ENCODE measurements around the gene AVL9.

Gene AVL9

DNA sequence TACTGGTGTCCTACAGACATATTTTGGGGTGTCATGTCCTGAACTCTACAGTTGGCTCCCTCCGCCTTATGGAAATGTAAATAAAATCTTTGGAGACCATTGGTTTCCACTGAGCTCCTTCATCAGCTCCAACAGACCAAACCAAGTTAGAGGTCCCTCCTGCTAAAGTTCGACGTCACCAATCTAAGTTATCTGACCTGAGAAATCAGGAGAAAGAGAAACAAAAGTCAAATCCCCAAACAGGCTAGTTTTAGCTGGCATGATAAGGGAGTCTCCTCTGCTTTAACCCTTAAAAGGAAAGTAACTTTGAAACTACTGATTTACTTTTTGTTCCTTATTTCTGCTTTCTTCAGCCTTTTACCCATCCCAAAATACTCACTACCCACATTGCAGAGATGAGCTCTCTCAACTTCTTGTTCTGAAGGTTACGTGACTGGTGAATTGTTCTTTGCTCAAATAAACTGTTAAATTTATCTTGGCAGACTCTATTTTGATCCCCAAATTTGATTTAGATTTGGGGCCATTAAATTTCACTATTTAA lies 39.9 kb downstream of the AVL9 start:
- no peak for DNase-seq

DNA sequence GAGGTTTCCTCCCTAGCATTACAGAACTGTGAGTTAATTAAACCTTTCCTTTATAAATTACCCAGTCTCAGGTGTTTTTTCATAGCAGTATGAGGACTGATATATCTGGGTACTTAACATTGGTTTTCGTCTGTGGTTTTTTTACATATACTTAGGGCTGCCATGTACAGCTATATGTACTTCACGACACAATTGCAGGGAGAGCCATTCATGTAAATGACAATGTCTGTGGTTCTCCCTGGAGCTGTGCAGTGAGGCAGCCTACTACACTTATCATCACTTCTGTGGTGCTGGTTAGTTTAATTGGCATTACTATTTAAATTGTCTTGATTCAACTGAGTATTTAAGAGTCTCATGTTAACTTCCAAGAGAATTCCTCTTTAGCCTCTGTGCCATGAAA lies 40.7 kb downstream of the AVL9 start:
- DNase-seq, result no peak

DNA sequence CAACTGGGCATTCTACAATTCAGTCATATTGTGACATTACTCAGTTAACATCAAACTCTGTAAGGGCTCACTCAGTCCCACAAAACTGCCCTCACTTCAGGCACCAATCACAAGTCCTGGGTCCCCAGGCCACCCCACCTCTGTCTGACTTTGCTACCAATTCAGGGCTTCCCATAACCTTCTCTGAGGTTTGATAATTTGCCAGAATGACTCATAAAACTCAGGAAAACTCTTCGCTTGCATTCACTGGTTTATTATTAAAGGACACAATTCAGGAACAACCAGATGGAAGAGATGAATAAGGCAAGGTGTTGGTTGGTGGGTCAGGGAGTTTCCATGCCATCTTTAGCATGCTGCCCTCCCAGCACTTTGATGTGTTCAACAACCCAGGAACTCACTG lies 41.3 kb downstream of the AVL9 start:
- DNase-seq, result no peak

DNA sequence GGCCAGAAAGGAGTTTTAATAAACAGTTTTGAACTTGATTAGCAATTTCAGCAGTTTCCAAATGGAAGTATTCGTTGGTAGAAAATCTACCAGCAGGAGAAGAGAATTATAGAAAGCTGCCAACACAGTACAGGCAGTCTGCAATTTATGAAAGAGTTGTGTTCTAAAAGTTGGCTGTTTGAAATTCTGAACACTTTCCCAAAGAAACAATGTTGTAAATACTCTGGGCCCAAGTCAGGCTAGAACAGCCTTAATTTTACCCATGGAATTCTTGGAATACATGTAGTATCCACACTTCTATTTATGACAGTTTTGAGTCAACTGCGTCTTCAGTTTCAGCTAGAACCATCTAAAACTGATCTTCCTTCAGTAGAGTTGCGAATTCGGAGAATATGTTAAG lies 42.5 kb downstream of the AVL9 start:
- DNase-seq, result no peak

DNA sequence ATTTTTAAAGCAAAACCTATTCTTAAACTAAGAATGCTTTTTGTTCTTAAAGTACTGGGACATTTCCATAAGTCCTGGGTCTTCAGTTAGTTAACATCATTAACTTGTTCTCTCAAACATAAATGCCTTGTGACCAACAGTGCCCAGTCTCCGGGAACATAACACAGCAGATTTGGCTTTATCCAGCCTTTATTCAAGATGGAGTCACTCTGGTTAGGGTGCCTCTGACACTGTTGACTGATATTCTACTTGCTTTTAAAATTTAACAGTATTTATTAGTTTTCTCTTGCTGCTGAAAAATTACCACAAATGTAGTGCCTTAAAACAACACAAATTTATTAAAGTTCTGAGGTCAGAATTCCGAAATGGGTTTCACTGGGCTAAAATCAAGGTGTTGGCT lies 44.1 kb downstream of the AVL9 start:
- no peak for DNase-seq

DNA sequence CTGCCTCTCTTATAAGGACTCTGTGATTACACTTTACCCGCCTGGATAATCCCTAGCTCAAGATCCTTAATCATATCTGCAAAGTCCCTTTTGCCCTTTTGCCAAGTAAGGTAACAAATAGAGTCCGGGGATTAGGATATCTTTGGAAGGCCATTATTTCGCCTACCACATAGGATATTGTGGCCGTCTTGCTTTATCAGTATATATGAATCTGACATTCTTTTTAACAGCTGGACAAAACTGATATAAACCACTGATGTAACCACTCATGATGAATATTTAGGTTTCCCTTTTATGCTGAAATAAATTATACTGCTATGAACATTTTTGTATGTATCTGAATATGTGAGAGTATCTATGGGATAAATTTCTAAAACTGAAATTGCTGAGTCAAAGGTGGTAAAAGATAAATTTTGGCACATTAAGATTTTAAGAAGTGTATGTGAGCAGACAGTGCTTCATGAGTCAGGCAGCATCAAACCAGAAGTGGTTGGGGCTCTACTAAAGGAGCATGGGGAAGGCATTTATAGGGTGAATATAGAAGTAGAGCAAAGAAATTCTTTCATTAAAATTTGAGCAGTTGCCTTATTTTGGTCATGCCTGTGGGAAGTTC lies 44.7 kb downstream of the AVL9 start:
- no peak for DNase-seq

DNA sequence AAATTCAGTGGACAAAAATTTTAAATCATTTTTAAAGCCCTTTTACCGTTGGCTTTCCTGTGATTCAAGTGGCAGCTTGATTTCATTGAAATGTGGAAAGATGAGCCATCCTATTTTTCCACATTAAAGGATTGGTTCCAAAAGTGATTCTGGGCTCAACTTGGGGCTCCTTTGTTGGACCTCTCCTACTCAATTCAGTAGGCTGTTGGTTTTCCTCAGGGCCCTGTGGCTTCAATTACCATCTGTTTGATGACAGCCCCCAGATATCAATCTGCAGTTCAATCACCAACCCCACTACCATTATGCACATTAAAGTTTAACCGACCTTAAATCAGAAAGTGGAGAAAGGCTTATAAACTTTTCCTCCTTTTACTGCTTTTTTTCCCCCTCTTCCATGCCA lies 47.3 kb downstream of the AVL9 start:
- DNase-seq, result no peak

DNA sequence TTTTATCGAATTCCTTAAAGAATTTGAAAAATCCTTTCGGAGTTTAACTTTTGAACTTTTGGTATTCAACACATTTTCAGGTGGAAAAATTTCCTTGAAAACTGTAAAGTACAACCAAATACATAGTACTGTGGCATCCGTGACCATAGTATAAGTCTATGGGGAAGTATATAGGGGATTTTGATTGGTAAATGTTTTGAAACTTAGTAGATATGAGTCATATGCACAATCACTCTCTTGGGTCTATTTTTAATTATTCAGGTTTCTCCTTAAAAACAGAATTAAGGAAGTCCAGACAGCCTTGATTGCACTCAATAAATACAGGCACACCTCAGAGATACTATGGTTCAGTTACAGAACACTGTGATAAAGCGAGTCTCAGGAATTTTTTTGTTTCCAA lies 64.2 kb downstream of the AVL9 start:
- no peak for DNase-seq

DNA sequence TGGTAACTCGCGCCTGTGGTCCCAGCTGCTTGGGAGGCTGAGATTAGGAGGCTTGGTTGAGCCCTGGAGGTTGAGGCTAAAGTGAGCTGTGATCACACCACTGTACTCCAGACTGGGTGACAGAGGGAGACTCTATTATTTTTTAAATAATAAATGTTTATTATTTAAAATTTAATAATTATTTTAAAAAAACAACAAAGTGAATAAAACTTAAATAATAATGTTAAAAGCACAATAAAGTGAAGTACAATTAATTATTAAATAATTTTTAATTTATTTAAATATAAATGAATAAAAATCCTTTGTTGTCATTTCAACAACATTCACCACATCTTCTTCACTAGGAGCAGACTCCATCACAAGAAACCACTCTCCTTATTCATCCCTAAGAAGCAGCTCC lies 64.8 kb downstream of the AVL9 start:
- DNase-seq, result no peak

DNA sequence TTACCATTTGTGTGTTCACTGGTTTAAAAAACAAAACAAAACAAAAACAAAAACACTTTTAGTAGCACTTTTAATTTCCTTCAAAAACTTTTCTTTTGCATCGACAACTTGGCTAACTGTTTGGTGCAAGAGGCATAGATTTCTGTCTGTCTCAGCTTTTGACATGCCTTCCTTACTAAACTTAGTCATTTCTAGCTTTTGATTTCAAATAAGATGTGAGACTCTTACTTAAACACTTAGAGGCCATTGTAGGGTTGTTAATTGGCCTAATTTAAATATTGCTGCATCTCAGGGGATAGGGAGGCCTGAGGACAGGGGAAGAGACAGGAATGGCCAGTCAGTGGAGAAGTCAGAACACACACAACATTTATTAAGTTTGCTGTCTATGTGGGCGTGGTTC lies 66.3 kb downstream of the AVL9 start:
- no peak for DNase-seq

DNA sequence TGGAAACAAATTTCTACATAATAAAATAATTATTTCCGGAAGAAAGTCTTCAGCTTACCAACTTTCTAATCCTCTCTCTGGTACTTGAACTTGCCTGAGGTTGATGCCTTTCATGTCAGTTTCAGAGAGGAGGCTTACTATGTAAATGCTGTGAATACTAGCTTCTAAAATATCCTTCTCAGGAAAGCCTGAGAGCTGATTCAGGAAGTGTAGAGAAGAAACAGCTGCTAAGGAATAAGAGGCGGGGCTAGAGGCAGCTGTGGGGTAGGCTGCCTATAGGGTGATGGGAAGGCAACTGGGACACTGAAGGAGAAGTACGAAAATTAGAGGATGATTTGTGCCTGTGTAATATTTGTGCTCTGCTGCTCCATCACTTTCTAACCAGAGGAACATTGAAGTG lies 69.3 kb downstream of the AVL9 start:
- no peak for DNase-seq

DNA sequence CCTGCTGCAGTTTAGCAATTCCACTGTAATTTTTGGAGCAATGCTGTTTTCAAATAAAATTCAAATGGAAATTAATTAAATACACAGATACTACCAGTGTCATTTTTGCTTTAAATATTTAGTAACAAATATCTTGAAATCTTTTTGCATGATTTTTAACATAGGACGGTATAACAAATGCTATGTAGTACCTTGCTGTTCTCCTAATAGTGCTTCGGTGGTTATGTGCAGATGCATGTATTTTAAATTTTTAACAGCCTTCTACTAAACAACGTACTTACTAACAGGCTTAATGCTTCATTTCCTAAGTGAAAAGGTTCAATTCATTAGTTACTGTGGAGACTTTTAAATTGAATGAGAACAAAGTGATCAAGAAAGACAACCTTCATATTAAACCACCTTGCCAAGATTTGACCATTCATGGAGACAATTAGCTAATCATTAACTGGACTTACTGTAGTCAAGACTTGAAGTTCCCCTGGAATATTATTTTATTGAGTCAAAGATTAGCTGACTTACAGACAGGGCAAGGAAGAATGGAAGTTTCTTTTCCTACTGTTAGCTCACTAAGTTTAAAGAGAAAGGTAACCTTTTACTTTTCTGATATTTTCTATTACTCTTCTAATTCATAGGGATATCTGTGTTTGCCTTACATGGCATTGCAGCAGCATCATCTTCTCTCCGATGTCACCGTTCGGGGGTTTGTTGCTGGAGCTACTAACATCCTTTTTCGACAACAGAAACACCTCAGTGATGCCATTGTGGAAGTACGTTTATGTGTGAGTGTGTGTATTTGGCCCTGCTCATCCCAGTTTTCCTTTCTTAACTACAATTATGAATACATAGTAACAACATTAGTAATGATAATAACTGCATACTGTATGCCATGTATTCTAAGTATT lies 74.3 kb downstream of the AVL9 start:
- no peak for DNase-seq

DNA sequence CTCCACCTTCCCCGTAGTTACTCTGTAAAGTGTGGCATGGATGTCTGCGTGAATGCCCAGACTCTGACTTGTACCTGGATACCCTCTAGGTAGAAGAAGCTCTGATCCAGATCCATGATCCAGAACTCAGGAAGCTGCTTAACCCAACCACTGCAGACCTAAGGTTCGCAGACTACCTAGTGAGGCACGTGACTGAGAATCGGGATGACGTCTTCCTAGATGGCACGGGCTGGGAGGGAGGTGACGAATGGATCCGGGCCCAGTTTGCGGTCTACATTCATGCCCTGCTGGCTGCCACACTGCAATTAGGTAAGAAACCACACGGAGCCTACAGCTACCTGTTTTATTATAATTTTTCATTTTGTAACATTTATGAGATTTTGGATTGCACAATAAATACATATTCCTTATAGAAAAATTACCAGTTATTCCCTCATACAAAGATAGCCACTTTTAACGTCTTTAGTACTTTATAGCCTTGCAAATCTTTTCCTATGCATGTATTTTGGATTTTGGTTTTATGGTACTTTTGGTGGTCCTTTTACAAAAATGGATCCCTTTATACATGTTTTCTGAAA lies 77.9 kb downstream of the AVL9 start:
- DNase-seq, result no peak

DNA sequence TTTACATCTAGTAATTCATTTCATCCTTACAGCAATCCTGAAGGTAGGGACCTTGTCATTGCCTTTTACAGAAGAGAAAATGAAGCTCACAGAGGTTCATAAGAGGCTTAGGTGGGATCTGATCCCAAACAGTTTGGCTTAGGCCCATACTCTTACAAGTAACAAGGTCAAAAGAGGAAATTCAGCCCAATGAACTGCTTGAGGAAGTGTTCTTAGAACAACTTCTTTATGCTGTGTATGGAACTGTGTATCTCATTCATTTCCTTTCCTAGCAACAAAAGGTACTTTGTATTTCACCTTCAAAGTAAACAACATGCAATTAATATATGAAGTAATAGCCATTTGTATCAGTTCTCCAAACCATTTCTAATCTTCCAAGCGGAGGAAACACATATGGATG lies 79.3 kb downstream of the AVL9 start:
- no peak for DNase-seq

DNA sequence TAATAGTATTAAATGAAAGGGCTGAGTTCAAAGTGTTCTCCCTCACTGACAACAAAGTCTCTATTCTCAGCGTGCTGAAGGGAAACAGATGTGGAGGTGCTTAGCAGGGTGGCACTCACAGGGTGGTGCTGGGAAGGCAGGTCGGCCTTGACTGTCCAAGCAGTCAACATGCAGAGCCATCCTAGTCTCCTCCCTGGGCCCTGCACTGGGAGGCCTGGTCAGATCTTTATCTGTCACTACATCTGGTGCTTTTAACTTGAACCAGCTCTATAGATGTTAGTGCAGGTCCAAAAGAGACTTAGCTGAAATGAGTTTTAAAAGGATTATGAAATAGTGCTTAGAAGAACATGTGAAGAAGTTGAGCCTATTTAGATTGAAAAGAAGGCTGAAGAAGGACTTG lies 82.1 kb downstream of the AVL9 start:
- no peak for DNase-seq

DNA sequence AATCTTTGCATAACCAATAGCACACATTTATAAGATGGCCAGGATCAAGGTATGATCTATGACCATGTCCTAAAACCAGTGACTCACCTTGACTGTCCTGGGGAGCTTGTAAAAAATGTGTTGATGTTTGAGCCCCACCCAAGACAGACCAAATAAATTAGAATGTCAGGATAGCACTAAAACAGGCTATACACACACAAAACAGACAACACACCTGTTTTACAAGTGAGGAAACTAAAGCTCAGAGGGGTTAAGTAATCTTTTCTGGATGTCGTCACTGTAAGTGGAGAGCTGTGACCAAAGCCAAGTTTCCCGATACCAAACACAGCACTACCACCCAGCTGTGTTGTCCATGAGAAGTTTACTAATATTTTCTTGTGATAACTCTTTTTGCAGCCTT lies 84.5 kb downstream of the AVL9 start:
- DNase-seq, result no peak

DNA sequence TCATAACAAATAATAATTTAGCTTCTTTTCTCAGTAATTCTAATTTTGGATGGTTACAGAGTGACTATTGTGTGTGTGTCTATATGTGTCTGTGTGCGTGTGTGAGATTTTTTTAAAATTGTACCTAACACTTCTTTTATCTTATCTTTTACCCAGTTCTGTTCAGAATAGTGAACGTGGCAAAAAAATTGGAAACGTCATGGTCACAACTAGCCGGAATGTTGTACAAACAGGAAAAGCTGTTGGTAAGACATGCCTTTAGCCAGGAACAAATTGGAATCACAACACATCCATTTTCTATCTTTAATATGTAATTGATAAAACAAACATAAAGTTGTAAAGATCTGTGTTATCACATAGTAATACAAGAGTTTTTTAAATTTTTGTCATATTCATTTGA lies 85.4 kb downstream of the AVL9 start:
- no peak for DNase-seq

DNA sequence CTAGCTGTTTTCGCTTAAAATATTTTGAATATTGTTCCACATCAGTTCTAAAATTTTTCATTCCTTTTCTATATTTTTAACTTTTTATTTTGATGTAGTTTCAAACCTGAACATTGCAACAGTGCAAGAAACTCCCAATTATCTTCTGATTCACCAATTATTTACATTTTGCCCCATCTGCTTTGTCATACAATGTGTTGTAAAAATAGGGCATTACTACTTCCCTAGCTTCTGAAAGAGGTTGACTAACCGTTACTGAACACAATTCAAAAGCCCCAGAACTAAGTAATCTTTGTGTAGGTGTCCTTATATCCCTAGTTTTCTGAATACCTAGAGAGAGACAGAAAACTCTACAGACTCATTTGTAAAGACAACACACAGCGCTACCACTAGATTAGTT lies 86.7 kb downstream of the AVL9 start:
- no peak for DNase-seq

DNA sequence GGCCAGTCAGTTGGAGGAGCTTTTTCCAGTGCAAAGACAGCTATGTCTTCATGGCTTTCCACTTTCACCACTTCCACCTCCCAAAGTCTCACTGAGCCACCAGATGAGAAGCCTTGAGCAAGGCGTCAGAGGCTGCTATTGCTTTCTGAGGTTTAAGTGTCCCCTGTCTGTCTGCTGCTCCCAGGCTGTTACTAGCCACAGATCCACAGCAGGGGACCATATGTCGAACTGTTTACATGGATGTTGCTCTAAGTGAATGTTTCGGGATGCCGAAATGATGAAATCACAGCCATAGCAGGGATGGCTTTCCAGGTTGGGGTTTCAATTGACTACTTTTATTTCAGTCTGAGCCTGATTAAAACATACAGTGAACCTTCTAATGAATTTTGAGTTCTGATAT lies 88.5 kb downstream of the AVL9 start:
- no peak for DNase-seq

DNA sequence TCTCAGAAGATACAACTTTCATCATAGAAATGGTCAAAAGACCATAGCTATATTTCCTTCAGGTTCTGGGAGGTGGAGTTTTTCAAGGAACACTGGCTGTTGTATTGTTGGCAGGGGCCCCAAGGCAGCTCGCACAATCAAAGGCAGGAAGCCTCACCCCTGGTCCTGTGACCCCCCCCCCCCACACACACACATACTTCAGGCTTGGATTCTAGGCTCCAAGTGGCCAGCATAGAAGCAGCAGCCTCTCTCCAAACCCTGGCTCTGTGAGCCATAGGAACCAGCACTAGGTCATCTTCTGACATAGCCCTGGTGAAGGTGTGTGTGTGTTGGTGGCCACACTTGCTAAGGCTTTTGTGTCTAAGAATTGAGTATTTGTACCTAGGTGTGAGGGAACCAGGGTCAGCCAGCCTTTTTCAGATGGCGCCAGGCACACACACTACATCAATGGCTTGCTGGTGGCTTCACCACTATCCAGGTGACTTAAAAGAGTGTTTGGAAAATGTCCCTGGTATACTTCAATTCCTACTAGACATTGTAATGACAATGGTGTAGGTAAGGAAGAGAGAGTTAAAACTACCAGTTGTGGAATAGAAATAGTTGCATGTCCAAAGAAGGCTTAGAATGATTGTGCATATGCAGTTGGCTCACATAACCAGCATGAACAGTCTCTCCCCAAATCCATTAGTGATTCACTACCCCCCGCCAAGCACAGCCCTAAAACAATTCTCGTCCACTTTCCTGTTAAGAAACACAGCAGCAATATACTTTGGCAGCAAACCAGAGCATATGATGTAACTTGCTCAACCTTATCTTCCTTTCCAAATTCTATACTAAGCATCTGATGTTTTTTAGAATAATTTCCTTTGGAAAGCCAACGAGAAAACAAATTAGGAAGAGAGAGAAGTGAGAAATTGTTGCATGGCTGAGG lies 91.3 kb downstream of the AVL9 start:
- no peak for DNase-seq

DNA sequence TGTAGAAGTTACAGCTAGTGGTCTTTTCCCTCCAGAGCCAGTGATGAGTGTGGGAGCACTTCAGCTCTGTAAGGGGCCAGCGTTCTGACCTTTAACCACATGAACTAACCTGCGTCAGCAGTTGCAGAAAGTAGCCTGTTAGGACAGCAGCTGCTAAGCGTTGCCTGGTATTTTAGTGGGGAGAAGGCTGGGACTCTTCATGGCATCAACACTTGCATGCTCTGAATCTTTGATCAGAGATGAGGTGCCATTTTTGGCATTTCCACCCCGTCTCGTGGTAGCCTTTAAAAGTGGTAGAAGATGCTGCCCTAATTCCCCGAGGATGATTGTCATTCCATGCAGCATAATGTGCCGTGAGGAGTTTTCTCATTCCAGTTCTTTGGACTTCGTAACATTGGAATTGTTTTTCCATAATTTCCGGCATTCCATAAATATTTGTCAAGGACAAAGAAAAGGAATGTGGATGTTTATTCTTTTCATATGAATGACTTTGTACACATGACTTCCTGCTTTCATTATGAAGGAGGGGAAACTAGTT lies 92.2 kb downstream of the AVL9 start:
- DNase-seq, result no peak

DNA sequence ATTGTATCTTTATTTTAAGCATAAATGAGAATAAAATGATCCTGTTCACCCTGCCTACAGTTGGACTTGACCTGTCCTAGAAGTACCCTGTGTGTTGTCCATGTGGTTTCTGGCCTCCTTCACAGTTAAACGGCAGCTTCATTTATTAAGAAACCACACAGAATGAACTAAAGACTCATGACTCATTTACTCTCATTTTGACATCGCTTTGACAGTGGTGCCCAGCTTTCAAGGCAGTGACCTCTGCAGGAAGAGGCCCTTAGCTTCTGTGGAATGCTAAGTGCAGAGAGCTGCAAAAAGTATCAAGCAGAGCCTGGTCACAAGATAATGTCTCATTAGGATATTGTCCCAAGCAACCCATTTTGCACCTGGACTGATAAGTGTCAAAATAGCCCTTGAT lies 93.4 kb downstream of the AVL9 start:
- no peak for DNase-seq

DNA sequence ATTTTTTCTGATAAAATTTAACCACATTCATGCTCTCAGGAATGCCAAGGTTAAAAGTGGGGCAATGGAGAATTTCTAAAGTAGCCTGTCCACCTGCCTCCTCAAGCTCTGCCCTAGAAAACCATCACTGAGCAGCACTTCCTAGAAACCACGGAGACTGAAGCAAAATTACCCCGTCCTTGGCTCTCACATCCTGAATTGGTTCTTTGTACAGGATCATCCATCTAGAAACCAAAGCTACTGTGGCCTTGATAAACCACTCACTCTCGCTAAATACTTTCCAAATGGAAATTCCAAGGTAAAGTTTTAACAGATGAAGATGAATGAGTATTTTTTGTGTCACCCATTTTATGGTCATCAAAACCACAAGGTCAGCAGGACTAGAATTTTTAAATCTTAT lies 96.6 kb downstream of the AVL9 start:
- no peak for DNase-seq

Measured in activated CD4-positive, alpha-beta T cell treated with anti-CD3 and anti-CD28 coated beads for 4 hours (primary cell).